SJSA1 (cell line): ENCODE measurements around the gene RND1. TPM values are rescaled to one million over a fixed set of nuclear protein-coding genes. Genes with fewer than 3 reads are reported as not detected.
"Not testable (repeated sequence)": the region's sequence is repeated elsewhere in the genome, so short reads cannot be mapped to it uniquely, and the experiment has no call there.

Experiments used
- DNase-seq, 2 experiments: peaks; one replicate each; pipeline ENCODE4 v3.0.0-alpha.2; 2015 to 2020; ENCODE audit warnings: low spot score in 2 of 2, low read depth in 1 of 2
- H3K27ac ChIP-seq: fragments of 250-450 bp; sonication (Bioruptor Pico); 2 replicates; pipeline ENCODE4 v1.5.1; 2020; ENCODE audit warnings: mild to moderate bottlenecking, moderate library complexity
- H3K27me3 ChIP-seq: fragments of 250-450 bp; sonication (Bioruptor Pico); replicated peaks from 2 replicates; pipeline ENCODE4 v1.5.1; 2020; ENCODE audit warnings: mild to moderate bottlenecking, moderate library complexity
- H3K36me3 ChIP-seq: fragments of 250-450 bp; sonication (Bioruptor Pico); 2 replicates; pipeline ENCODE4 v1.5.1; 2020; ENCODE audit warnings: mild to moderate bottlenecking
- H3K4me1 ChIP-seq: fragments of 250-450 bp; sonication (Bioruptor Pico); replicated peaks from 2 replicates; pipeline ENCODE4 v1.6.1; 2021; ENCODE audit warnings: mild to moderate bottlenecking
- H3K4me3 ChIP-seq: fragments of 250-450 bp; sonication (Bioruptor Pico); 2 replicates; pipeline ENCODE4 v1.5.1; 2020; ENCODE audit warnings: mild to moderate bottlenecking
- H3K9me3 ChIP-seq: fragments of 250-450 bp; sonication (Bioruptor Pico); replicated peaks from 2 replicates; pipeline ENCODE4 v1.5.1; 2020; ENCODE audit warnings: mild to moderate bottlenecking
- total RNA-seq: library from RNA; depleted of rRNA; stranded (reverse); fragments of >200 nt; shearing (Covaris generic); gene quantifications from 2 replicates; pipeline ENCODE4 v1.2.3, GENCODE V29; 2014; rRNA removed

RND1 gene
- not detected in 2 replicates for total RNA-seq

GRCh38 chr12:48865281-48866051 is at the start of gene RND1:
RND1 (minus strand) TSS chr12:48865870; CDS start chr12:48865767, 103 bp downstream.
- DNase-seq: peak; percentile 82 to 83
- Histone ChIP-seq H3K36me3 (no peaks in the 10 kb centered on the region), H3K4me3 (peak within 1 kb of the TSS; percentile 39), H3K4me1 (peaks cover 6% of the 10 kb centered on the region), H3K27me3 (peaks cover 14% of the 10 kb centered on the region), H3K9me3 (no peaks in the 10 kb centered on the region), H3K27ac (no peak within 1 kb of the TSS)

GRCh38 chr12:48910196-48910595 is 44.5 kb upstream of the RND1 start:
- Histone ChIP-seq H3K27ac (no peak overlapping the region), H3K4me1 (no peaks in the 10 kb centered on the region), H3K9me3 (no peaks in the 10 kb centered on the region), H3K4me3 (no peak overlapping the region), H3K36me3 (no peaks in the 10 kb centered on the region), H3K27me3 (no peaks in the 10 kb centered on the region)
- DNase-seq: no peak

- DNase-seq, H3K4me3 ChIP-seq, H3K27ac ChIP-seq, H3K27me3 ChIP-seq, H3K4me1 ChIP-seq, H3K36me3 ChIP-seq, H3K9me3 ChIP-seq: not testable (repeated sequence)
Measured at GRCh38 chr12:48909698-48910097, 44.0 kb upstream of the RND1 start.

- no peak for DNase-seq
- Histone ChIP-seq H3K4me3 (no peak overlapping the region), H3K36me3 (no peaks in the 10 kb centered on the region), H3K27me3 (no peaks in the 10 kb centered on the region), H3K27ac (no peak overlapping the region), H3K9me3 (no peaks in the 10 kb centered on the region), H3K4me1 (0 out of 2 replicates have a peak, but pooled peaks cover 3% of the 10 kb centered on the region)
Measured at GRCh38 chr12:48907245-48907644, 41.6 kb upstream of the RND1 start.

- Histone ChIP-seq H3K36me3 (no peaks in the 10 kb centered on the region), H3K4me3 (peak overlapping the region; percentile 16; the same call in 1 of the 2 replicates), H3K4me1 (0 out of 2 replicates have a peak, but pooled peaks cover 3% of the 10 kb centered on the region), H3K27ac (no peak overlapping the region), H3K27me3 (no peaks in the 10 kb centered on the region), H3K9me3 (no peaks in the 10 kb centered on the region)
- peak; percentile 22 to 76 for DNase-seq
Measured at GRCh38 chr12:48903982-48904411, 38.3 kb upstream of the RND1 start.

GRCh38 chr12:48903363-48903981 is 37.8 kb upstream of the RND1 start:
- no peaks in the 10 kb centered on the region for H3K36me3 ChIP-seq
- H3K4me1 ChIP-seq: 0 out of 2 replicates have a peak, but pooled peaks cover 3% of the 10 kb centered on the region
- no peak for DNase-seq
- H3K9me3 ChIP-seq: no peaks in the 10 kb centered on the region
- H3K4me3 ChIP-seq: no peak overlapping the region
- H3K27me3 ChIP-seq: no peaks in the 10 kb centered on the region
- no peak overlapping the region for H3K27ac ChIP-seq

GRCh38 chr12:48901278-48901677 is 35.6 kb upstream of the RND1 start:
- Histone ChIP-seq H3K4me3 (no peak overlapping the region), H3K27me3 (no peaks in the 10 kb centered on the region; the same call in 1 of the 2 replicates), H3K27ac (no peak overlapping the region), H3K36me3 (no peaks in the 10 kb centered on the region), H3K9me3 (no peaks in the 10 kb centered on the region), H3K4me1 (0 out of 2 replicates have a peak, but pooled peaks cover 3% of the 10 kb centered on the region)
- no peak for DNase-seq

GRCh38 chr12:48899651-48900050 is 34.0 kb upstream of the RND1 start:
- DNase-seq: no peak
- 0 out of 2 replicates have a peak, but pooled peaks cover 3% of the 10 kb centered on the region for H3K4me1 ChIP-seq
- no peak overlapping the region for H3K4me3 ChIP-seq
- no peaks in the 10 kb centered on the region for H3K36me3 ChIP-seq
- H3K27me3 ChIP-seq: no peaks in the 10 kb centered on the region; the same call in 1 of the 2 replicates
- no peak overlapping the region for H3K27ac ChIP-seq
- H3K9me3 ChIP-seq: no peaks in the 10 kb centered on the region

GRCh38 chr12:48894271-48894670 is 28.6 kb upstream of the RND1 start:
- Histone ChIP-seq H3K4me3 (no peak overlapping the region), H3K27me3 (peaks cover 13% of the 10 kb centered on the region), H3K4me1 (peaks cover 6% of the 10 kb centered on the region), H3K36me3 (no peaks in the 10 kb centered on the region), H3K27ac (no peak overlapping the region), H3K9me3 (no peaks in the 10 kb centered on the region)
- no peak for DNase-seq

- peaks cover 6% of the 10 kb centered on the region for H3K4me1 ChIP-seq
- H3K27ac ChIP-seq: no peak overlapping the region
- H3K4me3 ChIP-seq: no peak overlapping the region
- peak; percentile 67 to 72 for DNase-seq
- no peaks in the 10 kb centered on the region for H3K36me3 ChIP-seq
- H3K9me3 ChIP-seq: no peaks in the 10 kb centered on the region
- H3K27me3 ChIP-seq: peaks cover 13% of the 10 kb centered on the region
Measured at GRCh38 chr12:48890657-48891418, 25.2 kb upstream of the RND1 start.

GRCh38 chr12:48889679-48890078 is 24.0 kb upstream of the RND1 start:
- Histone ChIP-seq H3K27me3 (peaks cover 13% of the 10 kb centered on the region), H3K36me3 (no peaks in the 10 kb centered on the region), H3K4me1 (peaks cover 6% of the 10 kb centered on the region), H3K4me3 (no peak overlapping the region), H3K27ac (no peak overlapping the region), H3K9me3 (no peaks in the 10 kb centered on the region)
- DNase-seq: no peak

- Histone ChIP-seq H3K4me1 (peaks cover 23% of the 10 kb centered on the region), H3K27me3 (no peaks in the 10 kb centered on the region)
- peak in 1 of 2 experiments; percentile 26 for DNase-seq
Measured at GRCh38 chr12:48883305-48884161, 17.9 kb upstream of the RND1 start.

GRCh38 chr12:48882972-48883304 is 17.3 kb upstream of the RND1 start:
- H3K27me3 ChIP-seq: no peaks in the 10 kb centered on the region
- no peak overlapping the region for H3K4me3 ChIP-seq
- H3K36me3 ChIP-seq: no peaks in the 10 kb centered on the region
- DNase-seq: no peak
- H3K4me1 ChIP-seq: peaks cover 23% of the 10 kb centered on the region
- no peaks in the 10 kb centered on the region for H3K9me3 ChIP-seq
- peak overlapping the region; percentile 32; the same call in 1 of the 2 replicates for H3K27ac ChIP-seq

More at GRCh38 chr12:48883305-48884161, 17.9 kb upstream of the RND1 start:
- Histone ChIP-seq H3K4me3 (no peak overlapping the region), H3K36me3 (no peaks in the 10 kb centered on the region), H3K9me3 (no peaks in the 10 kb centered on the region), H3K27ac (no peak overlapping the region)
